ENCODE measurements around the gene ERCC2. TPM values are rescaled to one million over a fixed set of nuclear protein-coding genes. Genes with fewer than 3 reads are reported as not detected.

Gene ERCC2
- total and polyA plus RNA-seq, 2 experiments from 2014 or later: 33.3 to 81.1 TPM

- Mint-ChIP-seq H3K4me1 (no peaks in the 10 kb centered on the region; the same call in 1 of the 3 replicates), H3K9me3 (no peaks in the 10 kb centered on the region), H3K4me3 (no peak overlapping the region), H3K27ac (no peak overlapping the region), H3K36me3 (ENCODE audit: low read depth) (peaks cover 62% of the 10 kb centered on the region), H3K27me3 (ENCODE audit: insufficient read depth, low read depth, poor library complexity) (peaks cover 14% of the 10 kb centered on the region)
- peaks cover 26% of the 10 kb centered on the region; the same call in 1 of the 2 replicates for H3K36me3 ChIP-seq (ENCODE audit: insufficient read depth)
- no peaks in the 10 kb centered on the region for H3F3A ChIP-seq (replicated peaks; ENCODE audit: low read depth)
- no peak overlapping the region for H3K27ac ChIP-seq (ENCODE audit: low read depth)
- H3K27me3 ChIP-seq (ENCODE audit: insufficient read depth): no peaks in the 10 kb centered on the region
- no peak for DNase-seq (ENCODE audit: low spot score)
- H3K9me2 ChIP-seq (ENCODE audit: insufficient read depth): no peaks in the 10 kb centered on the region
- no peaks in the 10 kb centered on the region for H3K79me2 ChIP-seq (replicated peaks; ENCODE audit: insufficient read depth)
- H3K4me2 ChIP-seq: no peak overlapping the region
- no peak overlapping the region for H2AFZ ChIP-seq
- peaks cover 3% of the 10 kb centered on the region for H4K20me1 ChIP-seq (replicated peaks; ENCODE audit: insufficient read depth)
- H3K4me1 ChIP-seq (ENCODE audit: insufficient read depth): no peaks in the 10 kb centered on the region
- H3K4me3 ChIP-seq: no peak overlapping the region
- TF ChIP-seq EZH2phosphoT487 (IDR thresholded peaks at IDR 0.05; ENCODE audit: unreplicated experiment) (no peak), REST (IDR thresholded peaks at IDR 0.05; ENCODE audit: unreplicated experiment) (no peak), CTCF (conservative IDR thresholded peaks at IDR 0.05; ENCODE audit: low read depth in 2 of 2) (no peak), JUNB (IDR thresholded peaks at IDR 0.05; ENCODE audit: unreplicated experiment) (no peak), STAT1 (IDR thresholded peaks at IDR 0.05; ENCODE audit: unreplicated experiment) (no peak), EZH2 (IDR thresholded peaks at IDR 0.05; ENCODE audit: low read depth, unreplicated experiment) (no peak), NANOG (IDR thresholded peaks at IDR 0.05; ENCODE audit: borderline replicate concordance) (no peak), ZNF462 (CRISPR knock-in tag; IDR thresholded peaks at IDR 0.05) (no peak), CREB1 (CRISPR knock-in tag; IDR thresholded peaks at IDR 0.05; ENCODE audit: low read depth) (no peak), ZNF331 (CRISPR knock-in tag; IDR thresholded peaks at IDR 0.05; ENCODE audit: low read depth) (no peak), POLR2AphosphoS5 (IDR thresholded peaks at IDR 0.05; ENCODE audit: low read depth) (no peak), ETS1 (IDR thresholded peaks at IDR 0.05) (no peak), ZNF114 (CRISPR knock-in tag; IDR thresholded peaks at IDR 0.05) (no peak)
- no peak for ATAC-seq
Measured at GRCh38 chr19:45352062-45352461, 18.3 kb downstream of the ERCC2 start.

All from GM23338 (cell line).